ENCODE results near the gene PABPN1L.

DNA sequence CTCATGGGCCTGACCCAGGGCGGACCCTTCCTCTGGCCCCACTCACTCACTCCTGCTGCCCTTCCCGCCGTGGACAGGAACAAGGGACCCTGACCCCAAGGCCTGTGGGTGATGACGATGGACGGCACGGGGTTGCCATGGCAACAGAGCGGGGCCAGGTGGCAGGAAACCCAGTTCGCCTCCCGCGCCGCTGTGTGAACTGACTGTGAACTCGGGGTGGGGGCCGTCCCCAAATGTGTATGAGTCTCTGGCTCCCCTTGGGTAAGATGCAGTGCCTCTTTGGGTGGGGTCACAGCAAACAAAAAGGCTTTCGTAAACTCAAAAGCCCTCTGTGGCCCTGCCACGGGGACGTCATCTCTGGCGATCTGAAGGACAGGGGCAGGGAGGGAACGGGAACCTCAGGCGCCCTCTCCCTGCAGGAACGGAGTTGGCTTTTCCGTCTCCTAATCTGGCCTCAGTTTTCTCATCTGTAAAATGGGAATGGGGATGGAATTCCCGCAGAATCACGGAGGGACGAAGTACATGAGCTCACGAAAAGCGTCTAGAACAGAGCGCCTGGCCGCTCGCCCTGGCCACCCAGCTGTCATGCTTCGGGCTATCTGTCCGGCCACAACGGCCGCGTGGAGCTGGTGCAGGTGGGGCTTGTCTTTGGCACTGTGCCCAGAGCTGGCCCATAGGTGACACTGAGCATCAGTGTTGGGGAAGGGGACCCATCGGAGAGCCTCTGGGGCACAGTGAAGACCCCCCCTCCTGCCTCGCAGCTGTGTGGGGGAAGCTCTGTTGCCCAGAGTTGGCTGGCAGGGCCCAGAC, 44.9 kb upstream of the PABPN1L start:
- TF ChIP-seq POLR2A (IDR thresholded peaks at IDR 0.05; ENCODE audit: low read length) (no peak), GATA1 (IDR thresholded peaks at IDR 0.05; ENCODE audit: low read depth, low read length) (no peak)
